ENCODE data around the gene BACH2.

DNA sequence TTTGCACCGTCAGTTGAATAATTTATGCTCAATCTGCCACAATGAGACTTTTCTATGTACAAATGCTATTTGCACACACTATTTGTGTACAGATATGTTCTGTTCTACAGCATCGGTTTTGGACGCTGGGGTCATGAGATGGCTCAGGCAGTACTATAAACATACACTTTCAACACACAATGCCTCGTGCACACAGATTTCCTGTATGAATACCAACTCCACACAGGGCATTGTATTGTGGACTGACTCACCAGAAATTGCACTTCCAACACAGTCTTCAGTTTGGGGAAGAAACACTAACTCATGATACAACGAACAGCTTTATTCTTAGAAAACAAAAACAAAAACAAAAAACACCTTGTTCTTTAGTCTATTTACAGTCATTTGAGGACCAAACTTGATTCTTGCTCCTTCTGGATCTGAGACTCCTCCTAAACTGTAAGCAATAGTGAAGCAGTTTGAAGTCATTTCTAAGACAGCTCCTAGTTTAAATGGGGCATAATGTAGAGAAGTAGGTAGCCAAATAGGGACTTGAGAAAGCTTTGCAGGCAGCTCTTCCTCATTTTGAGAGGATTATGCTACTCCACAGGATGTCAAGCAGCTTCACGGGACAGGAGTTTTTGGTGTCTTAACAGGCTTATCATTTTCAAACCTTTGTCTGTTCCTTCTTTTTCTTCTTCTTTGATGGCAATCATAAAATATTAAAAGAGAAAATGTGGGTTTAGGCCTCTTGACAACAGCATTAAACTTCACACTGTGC lies 368.7 kb downstream of the BACH2 start:
- no peak for TF ChIP-seq JUN (IDR thresholded peaks at IDR 0.05)
- TF ChIP-seq NPAS2 (CRISPR knock-in tag; IDR thresholded peaks at IDR 0.05; ENCODE audit: borderline replicate concordance) = no peak
- no peak for TF ChIP-seq POLR2A (IDR thresholded peaks at IDR 0.05; ENCODE audit: low read length)
